ENCODE measurements around the gene CAMP. TPM values are rescaled to one million over a fixed set of nuclear protein-coding genes. Genes with fewer than 3 reads are reported as not detected.
A peak's percentile ranks its signal among the peaks of the same experiment; 100 is the strongest.
"Not testable (repeated sequence)": the region's sequence is repeated elsewhere in the genome, so short reads cannot be mapped to it uniquely, and the experiment has no call there.

The CAMP gene
- polyA plus RNA-seq, 1 donor = 1.5 TPM

GRCh38 chr3:48256557-48256956 lies 33.3 kb downstream of the CAMP start:
- DNase-seq (ENCODE audit: low read depth) = no peak

GRCh38 chr3:48258530-48258929 lies 35.2 kb downstream of the CAMP start:
- DNase-seq (ENCODE audit: low read depth) = no peak

GRCh38 chr3:48267782-48268181 lies 44.5 kb downstream of the CAMP start:
- DNase-seq (ENCODE audit: low read depth) = no peak

GRCh38 chr3:48268381-48268935 lies 45.2 kb downstream of the CAMP start:
- no peak for DNase-seq (ENCODE audit: low read depth)

- no peak for DNase-seq (ENCODE audit: low read depth)
Observed at GRCh38 chr3:48268936-48269561, 45.8 kb downstream of the CAMP start.

GRCh38 chr3:48269592-48269991 lies 46.3 kb downstream of the CAMP start:
- no peak for DNase-seq (ENCODE audit: low read depth)

- no peak for DNase-seq (ENCODE audit: low read depth)
Observed at GRCh38 chr3:48270306-48270705, 47.0 kb downstream of the CAMP start.

GRCh38 chr3:48271223-48271622 lies 47.9 kb downstream of the CAMP start:
- DNase-seq (ENCODE audit: low read depth) = not testable (repeated sequence)

- DNase-seq (ENCODE audit: low read depth) = no peak
Observed at GRCh38 chr3:48271763-48272498, 48.6 kb downstream of the CAMP start.

- peak; percentile 31 for DNase-seq (ENCODE audit: low read depth)
Observed at GRCh38 chr3:48273594-48274211, 50.4 kb downstream of the CAMP start.

- DNase-seq (ENCODE audit: low read depth) = no peak
Observed at GRCh38 chr3:48274452-48274851, 51.2 kb downstream of the CAMP start.

Other genes with a start within 250 kb of the CAMP start
- 340 TPM for gene MAP4, start 207.1 kb upstream of the CAMP start, polyA plus RNA-seq (ENCODE audit: insufficient read length)
- 3.1 TPM for gene CDC25A, start 35.1 kb upstream of the CAMP start, polyA plus RNA-seq (ENCODE audit: insufficient read length)
- gene ZNF589, start 17.6 kb downstream of the CAMP start, polyA plus RNA-seq (ENCODE audit: insufficient read length) = 8.4 TPM
- gene NME6, start 77.9 kb downstream of the CAMP start, polyA plus RNA-seq (ENCODE audit: insufficient read length) = 23.0 TPM
- not detected for gene SPINK8, start 110.2 kb downstream of the CAMP start, polyA plus RNA-seq (ENCODE audit: insufficient read length)
- gene FBXW12, start 148.7 kb downstream of the CAMP start, polyA plus RNA-seq (ENCODE audit: insufficient read length) = 0.15 TPM
- 17.3 TPM for gene PLXNB1, start 206.6 kb downstream of the CAMP start, polyA plus RNA-seq (ENCODE audit: insufficient read length)
- gene CCDC51, start 216.6 kb downstream of the CAMP start, polyA plus RNA-seq (ENCODE audit: insufficient read length) = 11.0 TPM
- 160 TPM for gene TMA7, start 216.8 kb downstream of the CAMP start, polyA plus RNA-seq (ENCODE audit: insufficient read length)
- gene ATRIP, start 223.2 kb downstream of the CAMP start, polyA plus RNA-seq (ENCODE audit: insufficient read length) = 7.3 TPM